Measurements from ENCODE around the gene SCEL.
"Not testable (repeated sequence)": the region's sequence is repeated elsewhere in the genome, so short reads cannot be mapped to it uniquely, and the experiment has no call there.

Gene SCEL

GRCh38 chr13:77623806-77624205 lies 88.3 kb downstream of the SCEL start:
- TF ChIP-seq CTCF (conservative IDR thresholded peaks at IDR 0.05; ENCODE audit: low read depth, low read length): no peak
- H3K4me3 ChIP-seq (ENCODE audit: low read depth, low read length): no peak overlapping the region
- no peak for DNase-seq (ENCODE audit: low read depth)

- no peak for TF ChIP-seq CTCF (conservative IDR thresholded peaks at IDR 0.05; ENCODE audit: low read depth, low read length)
- H3K4me3 ChIP-seq (ENCODE audit: low read depth, low read length): no peak overlapping the region
- DNase-seq (ENCODE audit: low read depth): no peak
Observed at GRCh38 chr13:77628170-77628569, 92.7 kb downstream of the SCEL start.

GRCh38 chr13:77637588-77637987 lies 102.1 kb downstream of the SCEL start:
- no peak for TF ChIP-seq CTCF (conservative IDR thresholded peaks at IDR 0.05; ENCODE audit: low read depth, low read length)
- no peak for DNase-seq (ENCODE audit: low read depth)
- H3K4me3 ChIP-seq (ENCODE audit: low read depth, low read length): no peak overlapping the region

GRCh38 chr13:77650409-77650808 lies 114.9 kb downstream of the SCEL start:
- no peak for TF ChIP-seq CTCF (conservative IDR thresholded peaks at IDR 0.05; ENCODE audit: low read depth, low read length)

GRCh38 chr13:77653301-77653700 lies 117.8 kb downstream of the SCEL start:
- no peak for DNase-seq (ENCODE audit: low read depth)
- no peak overlapping the region for H3K4me3 ChIP-seq (ENCODE audit: low read depth, low read length)
- TF ChIP-seq CTCF (conservative IDR thresholded peaks at IDR 0.05; ENCODE audit: low read depth, low read length): no peak

More at GRCh38 chr13:77650409-77650808, 114.9 kb downstream of the SCEL start:
- no peak overlapping the region for H3K4me3 ChIP-seq (ENCODE audit: low read depth, low read length)
- DNase-seq (ENCODE audit: low read depth): no peak

GRCh38 chr13:77660016-77660415 lies 124.5 kb downstream of the SCEL start:
- not testable (repeated sequence) for DNase-seq (ENCODE audit: low read depth); H3K4me3 ChIP-seq (ENCODE audit: low read depth, low read length)

GRCh38 chr13:77660841-77661250 lies 125.3 kb downstream of the SCEL start:
- no peak for DNase-seq (ENCODE audit: low read depth)
- TF ChIP-seq CTCF (conservative IDR thresholded peaks at IDR 0.05; ENCODE audit: low read depth, low read length): no peak
- H3K4me3 ChIP-seq (ENCODE audit: low read depth, low read length): no peak overlapping the region

GRCh38 chr13:77662301-77662700 lies 126.8 kb downstream of the SCEL start:
- DNase-seq (ENCODE audit: low read depth): not testable (repeated sequence)

GRCh38 chr13:77662831-77663230 lies 127.3 kb downstream of the SCEL start:
- not testable (repeated sequence) for H3K4me3 ChIP-seq (ENCODE audit: low read depth, low read length); DNase-seq (ENCODE audit: low read depth)

More at GRCh38 chr13:77662301-77662700, 126.8 kb downstream of the SCEL start:
- H3K4me3 ChIP-seq (ENCODE audit: low read depth, low read length): not testable (repeated sequence)

All from choroid plexus epithelial cell (primary cell).